ENCODE results near the gene MLLT11.

GRCh38 chr1:151026460-151026859 lies 33.7 kb upstream of the MLLT11 start:
- TF ChIP-seq EZH2 (IDR thresholded peaks at IDR 0.05) (no peak), POLR2AphosphoS5 (IDR thresholded peaks at IDR 0.05; ENCODE audit: borderline replicate concordance, low read depth, low read length) (no peak)
